Measurements from ENCODE around the gene CDH4.

CDH4 gene

DNA sequence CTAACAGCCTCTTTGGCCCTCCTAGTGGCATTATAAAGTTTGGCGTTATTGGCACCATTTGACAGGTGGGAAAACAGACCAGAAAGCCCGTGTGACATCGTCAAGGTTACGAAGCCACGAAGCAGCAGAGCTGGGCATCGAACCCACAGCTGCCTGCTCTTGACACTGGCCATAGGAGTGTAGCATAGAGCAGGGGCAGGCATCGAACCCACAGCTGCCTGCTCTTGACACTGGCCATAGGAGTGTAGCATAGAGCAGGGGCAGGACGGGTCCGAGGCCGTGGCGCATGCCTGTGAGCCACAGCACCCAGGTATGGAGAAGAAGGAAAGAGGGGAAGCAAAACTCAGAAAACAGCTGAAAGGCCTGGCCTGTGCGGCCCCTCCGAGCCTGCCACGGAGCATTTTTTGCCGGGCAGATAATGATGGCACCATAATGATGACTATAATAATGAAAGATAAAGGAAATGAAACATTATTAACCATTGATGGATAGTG lies 33.1 kb downstream of the CDH4 start:
- no peak for DNase-seq

DNA sequence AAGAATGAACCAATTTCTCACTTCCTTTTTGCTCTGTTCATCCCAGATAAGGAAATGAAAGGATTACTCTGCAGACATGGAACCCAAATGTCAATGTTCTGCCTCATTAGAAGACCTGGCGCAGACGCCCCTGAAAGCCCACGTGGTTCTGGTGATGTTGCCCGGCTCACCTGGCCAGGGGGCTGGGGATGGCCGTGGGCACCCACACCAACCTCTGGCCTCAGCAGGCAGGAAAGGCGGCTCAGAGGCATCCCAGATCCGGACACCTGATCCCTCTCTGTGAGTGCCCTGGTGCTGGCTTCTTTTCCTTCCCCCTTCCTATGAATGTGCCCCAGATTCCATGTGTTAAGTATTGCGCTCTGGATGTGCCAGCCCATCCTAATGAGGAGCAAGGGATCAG lies 33.6 kb downstream of the CDH4 start:
- no peak for DNase-seq

DNA sequence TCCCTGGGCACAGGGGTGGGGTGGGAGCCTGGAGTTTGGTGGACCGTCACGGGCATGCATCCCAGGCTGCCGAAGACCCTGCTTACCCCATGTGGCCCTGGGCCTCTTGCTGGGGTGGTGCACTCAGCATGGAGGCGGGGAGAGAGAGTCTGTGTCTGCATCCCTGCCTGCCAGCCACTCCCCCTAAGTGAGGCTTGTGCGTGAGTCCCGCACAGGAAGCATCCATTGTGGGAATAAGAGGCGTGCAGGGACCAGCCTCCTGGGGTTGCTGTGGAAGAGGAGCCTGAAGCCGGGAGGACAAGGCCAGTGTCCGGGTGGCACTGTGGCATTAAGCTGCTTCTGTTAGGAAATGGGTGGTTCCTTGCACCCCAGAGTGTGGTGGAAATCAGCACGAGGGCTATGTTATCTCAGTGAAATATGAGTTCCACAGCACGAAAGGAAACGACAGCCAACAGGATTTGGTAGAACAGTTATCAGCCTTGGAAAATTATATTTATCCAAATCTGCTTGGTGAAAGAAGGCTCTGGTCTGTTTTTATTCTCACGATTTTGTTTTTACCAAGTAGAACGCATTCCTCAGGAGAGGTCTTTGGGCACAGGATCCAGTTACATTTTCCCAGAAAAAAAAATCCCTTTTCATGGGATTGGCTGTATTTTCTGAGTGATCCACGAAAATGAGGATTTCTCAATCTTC lies 35.7 kb downstream of the CDH4 start:
- no peak for DNase-seq

DNA sequence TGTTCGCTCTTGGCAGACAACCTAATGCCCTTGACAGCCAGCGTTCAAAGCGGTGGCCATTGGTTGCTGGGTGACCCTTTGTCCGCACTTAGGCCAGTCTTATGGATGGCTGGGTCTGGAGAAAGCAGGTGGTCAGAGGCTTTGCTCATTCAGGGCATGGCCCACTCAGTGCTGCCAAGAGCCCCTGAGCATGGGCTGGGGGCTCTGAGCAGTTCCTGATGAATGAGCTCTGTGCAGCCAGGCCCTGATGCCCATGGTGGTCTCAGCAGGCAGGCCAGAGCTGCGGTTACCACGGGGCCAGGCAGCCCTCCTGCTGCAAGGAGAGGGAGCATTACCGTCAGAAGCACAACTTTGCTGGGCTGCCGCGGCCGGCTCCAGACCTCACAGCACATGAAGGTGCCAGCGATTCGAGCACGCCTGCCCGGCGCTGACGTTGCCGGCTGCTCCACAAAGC lies 36.3 kb downstream of the CDH4 start:
- DNase-seq, result no peak

DNA sequence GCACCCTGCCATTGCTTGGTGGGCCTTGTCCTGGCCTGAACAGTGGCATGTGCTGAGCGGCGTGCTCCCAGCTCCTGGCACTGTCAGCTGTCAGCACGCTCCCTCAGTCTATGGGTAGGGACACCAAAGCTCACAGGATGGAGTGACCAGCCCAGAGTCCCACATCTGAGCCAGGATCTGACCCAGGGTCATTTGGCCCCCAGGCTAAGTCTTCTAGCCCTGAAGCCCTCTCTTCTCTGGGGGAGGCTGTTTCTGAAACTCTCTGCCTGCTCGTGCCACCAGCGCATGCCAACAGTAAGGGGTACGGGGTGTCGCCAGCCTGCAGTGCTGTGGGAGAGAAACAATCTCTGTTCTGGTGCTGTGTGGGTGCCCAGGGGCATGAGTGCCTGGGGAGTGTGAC lies 37.1 kb downstream of the CDH4 start:
- no peak for DNase-seq

DNA sequence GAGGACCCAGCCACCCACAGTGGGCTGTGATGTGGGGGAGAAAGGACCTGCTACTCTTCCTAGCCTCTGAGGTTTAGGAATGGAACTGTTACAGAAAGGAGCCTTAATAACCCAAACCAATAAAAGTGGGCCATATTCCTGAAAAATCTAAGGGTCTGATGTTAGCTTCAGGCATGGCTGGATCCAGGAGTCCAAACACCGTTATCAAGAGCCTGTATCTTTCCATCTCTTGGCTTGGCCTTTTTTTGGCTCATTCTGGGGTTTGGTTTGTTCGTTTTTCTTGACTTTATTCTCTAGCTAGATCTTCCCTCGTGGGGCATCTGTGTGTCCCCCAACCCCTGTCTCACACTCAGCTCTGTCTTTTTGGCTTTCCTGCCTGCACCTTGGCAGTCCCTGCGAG lies 38.7 kb downstream of the CDH4 start:
- DNase-seq, result no peak

DNA sequence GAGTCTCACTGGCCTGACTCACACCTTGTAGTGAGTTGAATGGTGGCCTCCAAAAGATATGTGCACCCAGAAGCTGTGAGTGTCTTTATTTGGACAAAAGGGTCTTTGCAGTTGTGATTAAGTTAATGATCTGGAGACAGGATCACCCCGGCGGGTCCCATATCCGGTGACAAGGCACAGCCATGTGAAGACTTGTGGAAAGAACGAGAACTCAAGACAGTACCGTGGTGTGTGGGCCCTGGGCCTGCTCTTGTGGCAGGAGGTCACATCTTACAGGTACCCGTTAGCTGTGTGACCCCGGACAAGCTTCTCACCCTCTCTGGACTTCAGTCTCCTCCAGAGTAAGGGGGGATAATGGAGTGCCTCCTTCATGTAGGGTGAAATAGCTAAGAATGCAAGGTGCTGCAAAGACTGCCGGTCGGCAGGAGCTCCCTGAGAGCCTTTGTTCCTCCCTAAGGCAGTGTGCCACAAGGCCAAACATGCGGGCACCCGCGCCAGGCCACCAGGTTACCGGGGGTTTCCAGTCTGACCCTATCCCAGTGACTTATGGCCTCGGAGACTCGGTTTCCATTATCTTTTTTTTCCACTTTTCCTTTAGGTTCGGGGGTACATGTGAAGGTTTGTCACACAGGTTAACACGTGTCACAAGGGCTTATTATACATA lies 39.2 kb downstream of the CDH4 start:
- no peak for DNase-seq

DNA sequence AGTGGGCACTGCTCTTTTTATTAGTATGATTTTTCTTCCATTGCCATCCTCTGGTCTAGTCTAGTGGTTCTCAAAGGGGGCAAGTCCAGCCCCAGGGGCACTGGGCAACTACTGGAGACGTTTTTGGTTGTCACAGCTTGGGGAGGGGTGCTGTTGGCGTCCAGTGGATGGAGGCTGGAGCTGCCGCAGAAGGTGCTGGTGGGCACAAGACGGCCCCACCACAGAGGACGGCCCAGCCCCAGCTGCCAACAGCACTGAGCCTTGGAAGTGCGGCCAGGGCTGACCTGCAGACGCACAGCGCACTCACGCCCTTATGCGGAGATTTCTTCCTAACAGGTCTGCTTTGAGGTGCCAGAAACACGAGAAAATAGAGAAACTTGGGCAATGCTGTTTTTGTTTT lies 40.3 kb downstream of the CDH4 start:
- DNase-seq, result no peak

DNA sequence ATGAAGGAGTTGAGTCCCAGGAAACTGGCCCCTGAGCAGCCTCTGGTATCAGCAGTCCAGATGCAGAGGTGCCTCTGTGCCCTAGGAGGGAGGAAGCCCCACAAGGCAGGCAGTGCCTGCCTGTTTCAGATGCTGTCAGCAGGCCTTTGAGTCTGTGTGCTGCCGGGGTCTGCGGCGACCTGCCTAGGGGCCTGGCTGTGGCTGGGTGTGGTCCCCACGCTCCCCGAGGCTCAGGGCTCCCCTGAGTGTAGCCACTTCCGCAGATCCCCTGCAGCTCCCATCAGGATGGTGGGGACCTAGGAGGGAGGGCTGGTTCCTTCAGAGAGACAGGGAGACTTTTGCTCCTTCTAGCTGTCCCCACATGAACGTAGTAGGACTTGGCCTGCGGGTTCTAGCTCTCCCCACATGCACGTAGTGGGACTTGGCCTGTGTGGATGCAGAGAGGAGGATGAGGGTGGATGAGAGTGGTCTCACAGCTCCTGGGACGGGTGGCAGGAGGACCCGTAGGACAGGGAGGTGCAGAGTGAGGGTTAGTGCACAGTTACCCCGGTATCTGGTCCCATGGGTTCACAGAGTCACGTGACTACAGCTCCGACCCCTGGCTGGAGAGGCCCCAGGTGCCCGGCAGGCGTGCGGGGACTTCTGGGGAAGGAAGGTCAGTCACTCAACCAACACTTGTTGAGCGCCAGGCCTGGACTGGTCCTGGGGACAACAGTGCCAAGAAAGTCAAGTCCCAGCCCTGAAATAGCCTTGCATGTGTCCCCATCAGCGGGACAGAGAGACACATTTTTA lies 41.0 kb downstream of the CDH4 start:
- no peak for DNase-seq

DNA sequence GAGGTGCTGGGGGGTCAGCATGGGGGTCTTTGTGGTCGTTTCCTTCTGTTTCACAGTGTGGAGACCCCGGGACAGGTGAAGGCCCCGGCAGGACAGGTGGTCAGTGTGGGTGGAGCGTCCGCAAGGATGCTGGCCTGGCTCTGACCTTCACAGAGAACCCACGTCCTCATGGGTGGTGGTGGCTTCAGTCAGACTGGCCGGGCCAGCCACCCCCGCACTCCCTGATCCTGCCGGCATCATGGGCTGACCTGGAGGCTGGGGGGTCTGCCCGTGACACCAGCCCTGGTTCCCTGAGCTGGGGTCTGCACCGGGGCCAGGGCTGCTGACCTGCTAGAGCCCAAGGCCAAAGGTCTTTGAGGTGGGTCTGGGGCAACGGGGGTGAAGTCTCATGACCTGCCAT lies 41.9 kb downstream of the CDH4 start:
- no peak for DNase-seq

DNA sequence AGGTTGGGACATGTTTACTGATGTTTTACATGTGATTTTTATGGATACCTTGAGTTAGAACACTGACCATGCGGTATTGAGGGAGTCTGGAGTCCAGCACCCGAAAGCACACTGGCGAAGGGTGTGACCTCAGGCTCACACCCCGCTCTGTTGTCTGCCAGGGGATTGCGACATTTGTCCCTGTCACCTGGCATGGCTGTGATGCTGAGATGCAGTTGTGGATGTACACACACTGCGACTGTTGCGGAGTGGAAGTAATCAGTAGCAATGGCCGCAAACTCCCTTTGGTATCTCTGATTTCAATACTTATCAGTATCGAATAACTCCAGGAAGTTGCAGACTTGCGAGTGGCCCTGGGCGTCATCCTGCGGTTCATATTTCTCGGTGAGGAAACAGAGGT lies 43.2 kb downstream of the CDH4 start:
- DNase-seq, result no peak

DNA sequence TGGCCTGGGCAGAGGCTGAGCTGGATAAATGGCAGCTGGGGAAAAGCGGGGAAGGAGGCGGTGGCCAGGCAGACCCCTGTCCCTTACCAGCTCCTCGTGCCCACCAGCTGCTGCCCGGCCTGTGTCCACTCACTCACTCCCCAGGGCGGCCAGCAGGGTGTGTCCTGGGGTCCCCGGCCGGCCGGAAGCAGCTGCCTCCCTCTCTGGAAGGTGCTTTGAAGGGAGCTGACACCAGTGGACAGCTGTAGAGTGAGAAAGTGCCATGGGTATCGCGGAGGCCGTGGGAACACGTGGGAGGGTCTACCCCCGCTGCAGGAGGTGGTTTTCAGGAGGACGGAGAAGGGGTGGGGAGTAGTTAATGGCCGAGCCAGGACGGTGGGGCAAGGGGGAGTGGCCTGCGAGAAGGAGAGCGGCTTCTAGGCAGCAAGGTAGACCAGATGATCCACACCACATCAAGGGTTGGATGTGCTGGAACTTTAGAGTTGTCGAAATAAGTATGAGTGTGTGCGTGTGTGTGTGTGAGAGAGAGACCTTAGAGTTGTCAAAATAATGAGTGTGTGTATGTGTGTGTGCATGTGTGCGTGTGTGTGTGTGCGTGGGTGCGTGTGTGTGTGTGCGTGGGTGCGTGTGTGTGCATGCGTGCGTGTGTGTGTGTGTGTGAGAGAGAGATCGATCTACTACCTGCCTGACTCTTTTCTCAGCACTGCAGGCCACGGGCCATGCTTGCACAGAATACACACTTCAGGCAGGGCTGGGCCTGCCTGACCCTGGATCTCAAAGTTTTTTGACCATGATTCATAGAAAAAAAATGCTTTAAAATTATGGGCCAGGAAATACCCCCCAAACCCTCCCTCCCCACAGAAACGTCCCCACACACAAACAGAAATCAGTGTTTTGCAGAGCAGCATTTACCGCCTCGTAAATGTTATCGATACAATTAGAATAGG lies 43.9 kb downstream of the CDH4 start:
- no peak for DNase-seq

DNA sequence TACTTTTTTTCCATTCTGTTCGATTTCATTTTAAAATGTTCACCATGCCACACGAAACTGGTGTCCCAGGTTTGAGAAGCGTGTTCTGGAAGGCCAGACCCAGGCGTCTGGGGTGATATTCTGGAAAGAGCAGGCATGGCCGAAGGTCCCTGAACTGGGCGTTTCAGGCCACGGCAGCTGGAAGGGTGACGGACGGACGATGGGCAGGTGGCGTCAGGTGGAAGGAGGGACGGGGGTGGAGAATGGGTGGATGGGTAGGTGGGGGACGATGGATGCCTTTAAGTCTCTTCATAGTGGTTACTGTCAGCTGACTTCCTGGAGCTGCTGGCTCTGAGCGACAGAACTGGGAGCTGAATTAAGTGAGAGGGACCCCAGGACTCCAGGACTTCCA lies 44.6 kb downstream of the CDH4 start:
- no peak for DNase-seq

DNA sequence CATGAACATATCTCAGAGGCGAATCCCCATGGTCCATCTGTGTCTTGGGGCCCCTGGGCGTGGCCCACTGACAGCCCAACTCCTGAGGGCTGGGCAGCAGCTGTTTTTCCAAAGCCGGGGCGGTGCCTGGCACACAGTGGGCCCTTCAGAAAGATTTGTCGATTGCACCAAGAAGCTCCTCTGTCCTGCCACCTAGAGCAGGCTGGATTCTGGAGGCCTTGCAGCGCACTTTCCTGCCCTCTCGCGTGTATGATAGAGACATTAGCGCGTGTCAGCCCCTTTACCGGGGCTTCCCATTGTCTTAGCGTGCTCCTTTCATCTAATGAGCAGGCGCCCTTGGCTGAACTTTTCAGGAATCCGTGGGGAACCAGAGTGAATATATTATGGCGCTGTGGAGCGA lies 45.4 kb downstream of the CDH4 start:
- DNase-seq, result no peak

DNA sequence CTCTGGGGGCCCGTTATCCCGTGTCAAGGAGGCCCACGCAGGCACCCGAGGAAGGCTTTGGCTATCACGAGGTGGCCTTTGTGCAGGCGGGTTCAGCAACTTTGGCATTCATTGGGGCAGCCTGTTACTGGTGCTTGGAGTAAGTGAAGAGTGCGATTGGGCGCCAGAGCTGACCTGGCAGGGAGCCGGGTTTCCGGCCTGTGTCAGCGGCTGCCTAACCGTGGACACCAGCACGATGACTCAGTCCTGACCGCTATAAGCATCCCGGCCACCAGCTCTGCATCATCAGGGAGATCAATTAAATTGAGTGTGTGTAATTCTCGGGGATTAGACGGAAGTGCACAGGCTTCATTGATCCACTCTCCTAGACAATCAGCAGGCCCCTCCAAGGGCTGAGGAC lies 45.9 kb downstream of the CDH4 start:
- DNase-seq, result no peak

DNA sequence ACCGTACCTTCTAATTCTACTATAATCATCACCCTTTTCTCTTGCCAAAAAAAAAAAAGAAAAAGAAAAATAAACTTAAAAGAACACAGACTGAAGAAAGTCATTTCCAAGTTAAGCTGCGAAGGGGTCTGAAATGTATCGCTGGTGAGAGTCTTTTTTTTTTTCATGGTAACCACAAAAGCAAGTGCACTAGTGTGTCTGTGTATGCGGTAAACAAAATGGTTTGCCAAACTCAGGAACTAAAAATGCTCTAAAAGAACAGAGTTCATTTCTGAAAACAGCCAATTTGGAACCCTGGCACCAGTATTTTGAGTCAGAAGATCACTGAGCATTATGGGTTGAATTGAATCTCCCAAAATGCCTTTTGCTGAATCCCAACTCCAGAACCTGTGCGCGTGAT lies 46.6 kb downstream of the CDH4 start:
- no peak for DNase-seq

DNA sequence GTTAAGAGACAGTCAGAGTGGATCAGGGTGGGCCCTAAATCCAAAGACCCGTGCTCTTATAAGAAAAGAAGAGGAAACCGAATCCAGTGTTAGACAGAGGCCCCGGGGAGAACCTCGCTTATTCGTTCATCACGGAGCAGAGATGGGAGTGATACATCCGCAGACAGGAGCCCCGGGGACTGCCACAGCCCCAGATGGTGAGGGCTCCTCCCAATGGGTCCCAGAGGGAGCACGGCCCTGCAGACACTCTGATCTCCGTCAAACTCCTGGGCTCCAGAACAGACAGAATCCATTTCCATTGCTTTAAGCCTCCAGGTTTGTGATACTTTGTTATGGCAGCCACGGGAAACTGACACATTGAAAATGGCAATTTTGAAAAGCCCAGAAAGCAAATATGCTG lies 47.0 kb downstream of the CDH4 start:
- no peak for DNase-seq

DNA sequence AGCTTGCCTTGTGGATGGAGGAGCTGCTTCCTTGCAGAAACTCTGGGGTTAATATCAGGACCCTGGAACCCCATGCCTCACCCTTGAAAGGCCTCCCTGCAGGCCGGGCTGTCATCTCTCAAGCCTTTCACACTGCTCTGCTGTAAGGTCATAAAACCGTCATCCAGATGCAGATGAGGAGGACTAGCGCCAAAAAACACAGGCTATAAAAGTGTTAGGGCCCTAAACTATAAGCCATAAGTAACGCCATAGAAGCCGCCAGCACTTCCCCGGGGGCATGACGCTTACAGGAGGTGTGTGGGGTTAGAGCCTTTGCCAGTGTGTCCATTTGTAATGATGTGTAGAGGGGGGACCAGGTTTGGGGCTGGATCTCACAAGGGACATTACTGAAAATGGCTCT lies 47.6 kb downstream of the CDH4 start:
- no peak for DNase-seq

DNA sequence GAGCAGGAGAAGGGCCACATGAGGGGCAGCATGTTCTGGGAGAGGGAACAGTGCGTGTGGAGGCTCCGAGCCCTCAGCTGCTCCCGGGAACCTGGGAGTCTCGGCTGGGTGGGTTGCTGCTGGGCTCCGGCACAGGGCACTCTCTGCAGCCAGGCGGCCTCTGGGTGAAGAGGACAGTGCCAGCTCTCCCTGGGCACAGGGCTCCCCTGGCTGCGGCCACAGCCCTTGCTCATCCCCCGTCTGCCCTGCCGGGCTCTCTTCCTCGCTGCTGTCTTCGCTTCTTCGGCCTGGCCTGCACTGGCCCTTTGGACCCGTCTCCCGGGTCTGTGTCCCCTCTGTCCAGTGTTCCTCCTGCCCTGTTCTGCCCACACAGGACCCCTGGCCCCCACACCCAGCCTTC lies 48.2 kb downstream of the CDH4 start:
- DNase-seq, result no peak

DNA sequence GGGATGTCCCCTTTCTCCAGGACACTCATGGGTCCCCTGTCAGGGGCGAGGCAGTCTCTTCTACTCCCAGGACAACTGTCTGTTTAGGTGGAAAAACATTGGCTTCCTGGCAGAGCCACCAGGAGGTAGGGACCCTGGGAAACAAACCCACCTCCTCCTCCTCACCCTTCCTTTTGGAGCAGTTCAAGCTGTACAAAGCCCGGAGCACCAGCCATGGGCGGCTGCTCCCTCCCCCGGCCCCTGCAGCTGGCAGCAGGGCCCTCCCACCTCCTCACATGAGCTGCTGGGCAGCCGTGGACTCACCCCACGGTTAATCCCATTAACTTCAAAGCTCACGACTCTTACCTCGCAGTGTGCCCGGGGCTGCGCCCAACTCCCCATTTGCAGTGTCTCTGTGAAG lies 48.6 kb downstream of the CDH4 start:
- no peak for DNase-seq

DNA sequence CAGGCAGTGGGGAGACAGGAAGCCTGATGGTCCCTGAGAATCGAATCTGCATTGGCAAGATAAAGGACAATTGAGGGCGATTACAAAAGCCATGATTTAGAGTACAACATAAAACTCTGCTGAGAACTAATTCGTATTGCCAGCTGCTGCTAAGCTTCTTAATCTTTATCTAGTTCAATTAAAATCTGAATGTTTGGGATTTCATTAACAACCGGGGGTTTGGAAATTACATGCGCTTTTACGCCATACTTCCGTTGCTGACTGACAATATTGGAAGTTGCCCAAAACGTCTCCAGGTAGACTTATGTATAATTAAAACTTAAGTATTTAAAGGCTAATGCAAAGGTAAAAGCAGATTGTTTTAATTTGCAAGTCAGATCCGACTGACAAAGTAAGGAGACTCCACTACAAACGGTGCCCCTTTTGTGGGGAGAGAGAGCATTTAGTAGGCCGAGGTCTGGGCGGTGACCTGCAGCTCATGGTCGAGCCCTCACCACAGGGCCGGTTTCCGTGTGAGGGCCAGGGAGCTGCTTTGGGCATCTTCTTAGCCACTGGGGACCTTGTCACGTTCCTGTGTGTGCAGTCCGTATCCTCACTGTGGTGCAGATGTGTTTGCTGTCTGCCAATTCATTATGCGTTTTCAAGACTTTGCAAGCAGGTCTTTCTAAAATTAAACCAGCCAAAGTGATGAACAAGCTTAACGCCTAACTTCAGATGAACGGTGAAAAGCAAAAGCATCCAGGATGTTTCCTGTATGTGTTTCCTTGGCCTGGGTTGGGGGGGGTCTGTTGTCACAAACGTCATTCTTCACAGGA lies 49.9 kb downstream of the CDH4 start:
- DNase-seq, result no peak

DNA sequence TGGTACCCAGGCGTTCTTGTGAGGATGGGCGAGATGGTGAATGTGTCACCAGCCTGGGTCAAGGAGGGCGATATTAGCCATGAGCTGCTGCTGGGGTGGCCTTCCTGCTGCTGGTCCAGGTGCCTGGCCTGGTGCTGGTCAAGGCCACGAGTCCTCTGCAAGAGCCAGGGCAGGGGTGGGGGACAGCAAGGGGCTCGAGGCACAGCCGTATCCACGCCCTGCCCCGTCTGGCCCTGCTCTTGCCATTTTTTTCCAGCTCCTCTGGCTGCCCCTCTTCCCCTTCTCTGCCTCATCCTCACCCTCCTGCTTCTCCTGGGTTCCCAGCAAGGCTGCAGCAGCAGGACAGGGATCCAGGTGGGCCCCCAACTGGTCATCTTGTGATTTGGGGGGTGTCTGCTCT lies 51.2 kb downstream of the CDH4 start:
- DNase-seq, result no peak
